ENCODE measurements around the gene PTPRG. TPM values are rescaled to one million over a fixed set of nuclear protein-coding genes. Genes with fewer than 3 reads are reported as not detected.

PTPRG gene
- total RNA-seq, 1 experiment from 2014 or later = 0.74 TPM

GRCh38 chr3:61682671-61683548, 121.5 kb downstream of the PTPRG start:
- no peak overlapping the region for H3K27ac ChIP-seq (ENCODE audit: low read length)
- no peaks in the 10 kb centered on the region for H3K27me3 ChIP-seq (ENCODE audit: control insufficient read depth, insufficient read depth, low read length)
- BruUV-seq (replicated peaks) = no TSS peak
- no peak for TF ChIP-seq TCF7L2 (IDR thresholded peaks at IDR 0.05; ENCODE audit: low read depth, low read length)
- intact Hi-C loops (cut with micrococcal nuclease; ENCODE audit: unreplicated experiment) (no loop called here), in situ Hi-C loops (cut with HindIII; ENCODE audit: low pct_unique_long_range_greater_than_20kb, low sequenced_read_pairs) (no loop called here)
- H3K9me3 ChIP-seq (ENCODE audit: control insufficient read depth, insufficient read depth, low read depth, low read length) = no peaks in the 10 kb centered on the region
- CTCF ChIA-PET = no interaction called here
- H3K4me3 ChIP-seq (ENCODE audit: low read depth in 2 of 2, low read length in 2 of 2) = no peak overlapping the region
- H3K36me3 ChIP-seq (ENCODE audit: control insufficient read depth, insufficient read depth, low read length) = no peaks in the 10 kb centered on the region
- ATAC-seq = no peak
- H3K4me1 ChIP-seq (ENCODE audit: control insufficient read depth, insufficient read depth, low read length) = no peaks in the 10 kb centered on the region
- POLR2A ChIA-PET = no interaction called here
- no peak for DNase-seq (ENCODE audit: low read depth, low spot score)

- H3K27ac ChIP-seq (ENCODE audit: low read length) = no peak overlapping the region
- TF ChIP-seq CTCF (IDR thresholded peaks at IDR 0.05) = no peak
- ChIA-PET CTCF (no interaction called here), POLR2A (no interaction called here)
- H3K4me1 ChIP-seq (ENCODE audit: control insufficient read depth, insufficient read depth, low read length) = no peaks in the 10 kb centered on the region
- no peaks in the 10 kb centered on the region for H3K27me3 ChIP-seq (ENCODE audit: control insufficient read depth, insufficient read depth, low read length)
- ATAC-seq (no peak), DNase-seq (ENCODE audit: low read depth, low spot score) (no peak)
- BruUV-seq (replicated peaks) = no TSS peak
- no peaks in the 10 kb centered on the region for H3K36me3 ChIP-seq (ENCODE audit: control insufficient read depth, insufficient read depth, low read length)
- intact Hi-C loops (cut with micrococcal nuclease; ENCODE audit: unreplicated experiment) = no loop called here
- H3K9me3 ChIP-seq (ENCODE audit: control insufficient read depth, insufficient read depth, low read depth, low read length) = no peaks in the 10 kb centered on the region
- in situ Hi-C loops (cut with HindIII; ENCODE audit: low pct_unique_long_range_greater_than_20kb, low sequenced_read_pairs) = no loop called here
- H3K4me3 ChIP-seq (ENCODE audit: low read depth in 2 of 2, low read length in 2 of 2) = no peak overlapping the region
Measured at GRCh38 chr3:61683549-61684236, 122.3 kb downstream of the PTPRG start.

- POLR2A ChIA-PET = no interaction called here
- CTCF ChIA-PET = no interaction called here
Measured at GRCh38 chr3:61684386-61684785, 123.0 kb downstream of the PTPRG start.

More at GRCh38 chr3:61684386-61684785, 123.0 kb downstream of the PTPRG start:
- Histone ChIP-seq H3K27ac (ENCODE audit: low read length) (no peak overlapping the region), H3K27me3 (ENCODE audit: control insufficient read depth, insufficient read depth, low read length) (no peaks in the 10 kb centered on the region), H3K4me1 (ENCODE audit: control insufficient read depth, insufficient read depth, low read length) (no peaks in the 10 kb centered on the region), H3K36me3 (ENCODE audit: control insufficient read depth, insufficient read depth, low read length) (no peaks in the 10 kb centered on the region), H3K9me3 (ENCODE audit: control insufficient read depth, insufficient read depth, low read depth, low read length) (no peaks in the 10 kb centered on the region), H3K4me3 (ENCODE audit: low read depth in 2 of 2, low read length in 2 of 2) (no peak overlapping the region)
- intact Hi-C loops (cut with micrococcal nuclease; ENCODE audit: unreplicated experiment) (no loop called here), in situ Hi-C loops (cut with HindIII; ENCODE audit: low pct_unique_long_range_greater_than_20kb, low sequenced_read_pairs) (no loop called here)
- no peak for DNase-seq (ENCODE audit: low read depth, low spot score)
- no peak for ATAC-seq
- TF ChIP-seq TCF7L2 (IDR thresholded peaks at IDR 0.05; ENCODE audit: low read depth, low read length) = no peak
- no peak for TF ChIP-seq CTCF (IDR thresholded peaks at IDR 0.05)
- TF ChIP-seq REST (IDR thresholded peaks at IDR 0.05; ENCODE audit: insufficient read depth in 1 of 2, low read depth in 2 of 2, low read length in 1 of 2) = no peak
- TF ChIP-seq SIN3A (IDR thresholded peaks at IDR 0.05; ENCODE audit: borderline replicate concordance, insufficient read depth, low read depth, low read length) = no peak
- no peak for TF ChIP-seq POLR2AphosphoS5 (IDR thresholded peaks at IDR 0.05; ENCODE audit: low read depth, low read length)
- BruUV-seq (replicated peaks) = no TSS peak

Data from Panc1 (cell line).